ENCODE results near the gene GNG3.

Gene GNG3

GRCh38 chr11:62757846-62758788, 50.6 kb downstream of the GNG3 start:
- DNase-seq (ENCODE audit: low spot score) = peak; percentile 3

Data from hematopoietic multipotent progenitor cell treated with erythropoietin and hydrocortisone succinate and interleukin-3 and kit ligand, for 17 days (in vitro differentiated cells).